Progenitor cell of endocrine pancreas (in vitro differentiated cells): Measurements from ENCODE around the gene ATG16L2. TPM values are rescaled to one million over a fixed set of nuclear protein-coding genes. Genes with fewer than 3 reads are reported as not detected.

ENCODE experiments used
- DNase-seq: peaks from one replicate; pipeline ENCODE4 v3.0.0; 2021; ENCODE audit warnings: low spot score; ENCODE audit not compliant: unreplicated experiment
- H3K27ac Mint-ChIP-seq: 2 replicates; pipeline ENCODE4 v1.8.0; 2021; ENCODE audit warnings: mild to moderate bottlenecking, moderate library complexity, mixed read lengths
- H3K27me3 Mint-ChIP-seq: 2 replicates; pipeline ENCODE4 v1.8.0; 2021; ENCODE audit warnings: mixed read lengths
- H3K36me3 Mint-ChIP-seq: 2 replicates; pipeline ENCODE4 v1.8.0; 2022; ENCODE audit warnings: mixed read lengths; ENCODE audit not compliant: insufficient read depth
- H3K4me1 Mint-ChIP-seq: 2 replicates; pipeline ENCODE4 v1.8.0; 2021; ENCODE audit warnings: low read depth, mixed read lengths
- H3K4me3 Mint-ChIP-seq: 2 replicates; pipeline ENCODE4 v1.8.0; 2021; ENCODE audit warnings: low read depth, mild to moderate bottlenecking, moderate library complexity, mixed read lengths
- H3K9me3 Mint-ChIP-seq: 2 replicates; pipeline ENCODE4 v1.8.0; 2021; ENCODE audit warnings: low read depth, mixed read lengths
- total RNA-seq: library from RNA; stranded (reverse); gene quantifications from 2 replicates; pipeline ENCODE4 v1.2.1, GENCODE V29; 2021
- TF ChIP-seq, protein P1 (sequence below): fragments of 200-600 bp; sonication (generic); IDR thresholded peaks from one replicate; pipeline ENCODE4 v1.5.0; 2021; ENCODE audit warnings: antibody characterized with exemption, mild to moderate bottlenecking; ENCODE audit not compliant: unreplicated experiment

ATG16L2 gene
- total RNA-seq, 1 donor from 2014 or later, result 43.9 TPM

DNA sequence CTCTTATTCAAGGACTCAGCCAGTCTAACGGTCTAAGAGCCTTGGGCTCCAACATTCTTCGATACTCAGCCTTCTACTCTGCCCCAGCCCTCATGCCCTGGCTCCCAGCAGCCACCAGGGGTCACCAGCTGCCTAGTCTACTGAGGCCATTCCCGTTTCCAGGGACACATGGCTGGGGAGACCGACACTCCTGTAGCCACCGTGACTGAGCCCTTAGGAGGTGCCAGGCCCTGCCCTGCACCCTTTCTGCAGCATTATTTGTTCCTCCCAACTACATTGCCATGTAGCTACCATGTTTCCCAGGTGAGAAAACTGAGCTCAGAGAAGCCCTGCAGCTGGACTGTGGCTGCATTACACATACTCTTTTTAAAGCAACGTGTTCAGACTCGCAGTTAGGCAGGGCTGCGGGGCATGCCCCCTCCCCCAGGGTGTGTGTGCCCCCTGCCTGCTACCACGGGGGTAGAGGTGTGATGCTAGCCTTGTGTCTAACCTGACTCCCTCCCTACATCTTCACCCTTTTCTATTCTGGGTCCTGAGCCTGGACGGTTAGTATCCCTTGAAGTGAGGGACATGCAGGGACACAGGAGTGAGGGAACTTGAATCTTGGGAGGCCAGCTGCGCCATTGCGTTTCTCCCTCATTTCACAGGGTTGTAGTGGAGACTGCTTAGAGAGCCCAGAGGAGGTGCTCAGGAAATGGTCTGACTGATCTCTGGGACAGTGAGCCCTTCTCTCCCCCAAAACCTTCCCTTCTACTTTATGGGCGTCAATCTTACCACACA lies 17.5 kb downstream of the ATG16L2 start:
- Mint-ChIP-seq H3K4me3 (no peak overlapping the region), H3K4me1 (peaks cover 2% of the 10 kb centered on the region), H3K27ac (peak overlapping the region; percentile 23), H3K36me3 (peaks cover 3% of the 10 kb centered on the region), H3K27me3 (no peaks in the 10 kb centered on the region), H3K9me3 (no peaks in the 10 kb centered on the region)
- DNase-seq, result peak; percentile 73
- TF ChIP-seq, protein P1, sequence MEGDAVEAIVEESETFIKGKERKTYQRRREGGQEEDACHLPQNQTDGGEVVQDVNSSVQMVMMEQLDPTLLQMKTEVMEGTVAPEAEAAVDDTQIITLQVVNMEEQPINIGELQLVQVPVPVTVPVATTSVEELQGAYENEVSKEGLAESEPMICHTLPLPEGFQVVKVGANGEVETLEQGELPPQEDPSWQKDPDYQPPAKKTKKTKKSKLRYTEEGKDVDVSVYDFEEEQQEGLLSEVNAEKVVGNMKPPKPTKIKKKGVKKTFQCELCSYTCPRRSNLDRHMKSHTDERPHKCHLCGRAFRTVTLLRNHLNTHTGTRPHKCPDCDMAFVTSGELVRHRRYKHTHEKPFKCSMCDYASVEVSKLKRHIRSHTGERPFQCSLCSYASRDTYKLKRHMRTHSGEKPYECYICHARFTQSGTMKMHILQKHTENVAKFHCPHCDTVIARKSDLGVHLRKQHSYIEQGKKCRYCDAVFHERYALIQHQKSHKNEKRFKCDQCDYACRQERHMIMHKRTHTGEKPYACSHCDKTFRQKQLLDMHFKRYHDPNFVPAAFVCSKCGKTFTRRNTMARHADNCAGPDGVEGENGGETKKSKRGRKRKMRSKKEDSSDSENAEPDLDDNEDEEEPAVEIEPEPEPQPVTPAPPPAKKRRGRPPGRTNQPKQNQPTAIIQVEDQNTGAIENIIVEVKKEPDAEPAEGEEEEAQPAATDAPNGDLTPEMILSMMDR, result peak; percentile 98

DNA sequence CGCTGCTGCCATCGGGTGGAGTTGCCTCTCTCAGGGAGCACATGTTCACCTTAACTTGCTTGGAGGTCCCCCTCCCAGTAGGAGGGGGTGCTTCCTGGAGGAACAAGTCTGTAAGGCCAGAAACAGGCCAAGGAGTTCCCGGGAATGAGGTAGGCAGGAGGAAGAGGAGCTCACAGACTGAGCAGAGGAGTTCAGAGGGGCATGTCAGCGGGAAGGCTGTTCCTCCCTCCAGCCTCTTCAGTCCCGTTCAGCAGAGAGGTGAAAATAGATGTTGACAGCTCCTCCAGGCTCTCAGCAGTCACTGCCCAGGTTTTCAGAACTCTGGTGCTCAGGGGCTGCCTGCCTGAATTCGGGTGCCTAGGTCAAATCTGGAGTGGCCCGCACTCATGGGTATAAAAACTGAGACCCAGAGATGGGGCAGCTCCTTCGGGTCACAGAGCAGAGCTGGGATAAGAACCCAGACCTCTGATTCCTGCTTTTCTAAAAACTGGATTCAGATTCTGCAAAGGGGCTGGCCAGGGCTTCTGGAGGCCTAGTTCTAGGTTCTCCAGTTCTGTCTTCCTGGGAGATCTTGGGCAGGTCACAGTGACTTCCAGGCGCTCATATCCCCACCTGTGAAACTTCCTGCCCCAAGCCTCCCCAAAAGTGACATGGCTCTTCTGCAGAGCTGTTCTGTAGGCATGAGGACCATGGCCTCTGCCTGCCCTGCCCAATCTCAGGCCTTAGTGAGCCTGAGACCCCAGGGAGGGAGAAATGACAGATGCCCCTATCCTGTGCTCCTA lies 18.3 kb downstream of the ATG16L2 start:
- H3K36me3 Mint-ChIP-seq, result peaks cover 3% of the 10 kb centered on the region
- H3K4me3 Mint-ChIP-seq, result no peak overlapping the region
- H3K4me1 Mint-ChIP-seq, result peaks cover 2% of the 10 kb centered on the region
- TF ChIP-seq, protein P1, result no peak
- H3K9me3 Mint-ChIP-seq, result no peaks in the 10 kb centered on the region
- DNase-seq, result no peak
- H3K27ac Mint-ChIP-seq, result no peak overlapping the region
- H3K27me3 Mint-ChIP-seq, result no peaks in the 10 kb centered on the region

DNA sequence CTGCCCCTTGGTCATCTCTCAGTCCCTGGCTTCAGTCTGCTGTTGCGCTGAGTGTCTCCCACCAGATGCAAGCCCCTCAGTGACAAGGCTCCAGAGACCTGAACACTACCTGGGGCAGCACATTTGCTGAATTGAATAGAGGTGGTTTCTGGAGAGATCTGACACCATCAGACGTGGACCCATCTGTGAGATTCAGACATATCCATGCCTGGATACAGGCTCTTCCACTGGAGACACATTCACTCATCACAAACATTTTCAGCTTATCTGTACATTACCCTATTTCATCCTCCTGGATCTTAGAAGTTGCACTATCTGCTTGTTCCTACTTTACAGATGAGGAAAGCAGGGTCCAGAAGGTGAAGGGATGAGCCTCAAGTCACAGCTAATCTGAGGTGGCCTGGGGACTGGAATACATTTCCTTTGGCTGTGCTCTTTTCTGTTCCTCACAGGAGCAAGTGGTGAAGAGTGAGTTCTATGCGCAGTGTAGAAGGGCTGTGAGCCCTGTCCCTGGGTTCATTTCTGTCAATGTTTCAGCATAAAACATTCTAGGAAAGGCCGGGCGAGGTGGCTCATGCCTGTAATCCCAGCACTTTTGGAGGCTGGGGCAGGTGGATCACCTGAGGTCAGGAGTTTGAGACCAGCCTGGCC lies 19.0 kb downstream of the ATG16L2 start:
- no peak for DNase-seq
- TF ChIP-seq, protein P1, result no peak
- H3K36me3 Mint-ChIP-seq, result peaks cover 4% of the 10 kb centered on the region
- H3K27me3 Mint-ChIP-seq, result no peaks in the 10 kb centered on the region
- H3K4me3 Mint-ChIP-seq, result no peak overlapping the region
- H3K4me1 Mint-ChIP-seq, result peaks cover 2% of the 10 kb centered on the region
- H3K9me3 Mint-ChIP-seq, result no peaks in the 10 kb centered on the region
- H3K27ac Mint-ChIP-seq, result no peak overlapping the region

DNA sequence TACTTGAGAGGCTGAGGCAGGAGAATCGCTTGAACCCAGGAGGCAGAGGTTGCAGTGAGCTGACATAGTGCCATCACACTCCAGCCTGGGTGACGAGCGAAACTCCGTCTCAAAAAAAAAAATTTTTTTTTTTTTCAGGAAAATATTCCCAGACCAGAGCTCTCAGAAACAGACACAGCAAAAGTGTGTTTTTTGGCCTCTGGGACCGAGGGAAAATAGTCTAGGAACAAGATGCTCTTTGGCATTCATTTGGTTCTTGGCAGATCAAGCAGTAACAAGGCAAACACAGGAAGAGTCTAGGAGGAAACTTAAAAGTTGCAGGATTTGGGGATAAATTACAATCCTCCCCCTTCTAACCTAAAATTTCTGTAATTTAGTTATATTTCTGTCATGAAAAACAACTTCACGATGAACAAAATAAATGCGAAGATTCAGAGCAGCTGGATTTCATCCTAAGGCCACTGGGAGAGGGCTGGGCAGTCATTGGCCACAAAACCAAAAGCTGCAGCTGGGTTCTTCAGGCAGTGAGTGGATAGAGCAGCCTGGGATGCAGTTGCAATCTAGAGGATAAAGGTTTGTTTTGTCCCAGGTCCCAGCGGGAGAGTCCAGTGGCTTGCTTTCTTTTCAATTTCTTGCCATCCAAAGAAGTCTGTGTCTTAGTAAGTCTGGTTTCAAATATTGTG lies 19.7 kb downstream of the ATG16L2 start:
- no peaks in the 10 kb centered on the region for H3K27me3 Mint-ChIP-seq
- TF ChIP-seq, protein P1, result no peak
- peaks cover 4% of the 10 kb centered on the region for H3K36me3 Mint-ChIP-seq
- H3K27ac Mint-ChIP-seq, result no peak overlapping the region
- DNase-seq, result no peak
- no peaks in the 10 kb centered on the region for H3K9me3 Mint-ChIP-seq
- H3K4me1 Mint-ChIP-seq, result peaks cover 2% of the 10 kb centered on the region
- no peak overlapping the region for H3K4me3 Mint-ChIP-seq

DNA sequence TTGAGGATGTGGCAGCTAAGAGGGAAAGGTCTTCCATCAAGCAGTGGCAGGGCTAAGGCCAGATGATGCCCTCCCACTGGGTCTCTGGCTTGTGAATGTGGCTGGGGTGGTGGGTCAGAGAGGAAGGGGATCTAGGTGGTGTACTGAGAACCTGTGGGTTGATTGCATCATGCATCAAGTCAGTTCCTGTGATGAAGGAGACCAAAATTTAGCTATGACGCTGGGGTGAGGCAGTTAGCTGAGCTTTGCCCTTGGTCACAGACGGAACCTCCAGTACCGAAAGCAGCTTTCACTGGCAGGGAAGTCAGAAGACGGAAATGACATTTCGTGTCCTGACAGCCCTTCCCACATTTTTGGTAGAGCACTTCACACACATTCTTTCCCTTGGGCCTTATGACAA lies 20.7 kb downstream of the ATG16L2 start:
- Mint-ChIP-seq H3K4me3 (no peak overlapping the region), H3K27ac (no peak overlapping the region), H3K36me3 (peaks cover 2% of the 10 kb centered on the region), H3K27me3 (no peaks in the 10 kb centered on the region), H3K4me1 (peaks cover 2% of the 10 kb centered on the region), H3K9me3 (no peaks in the 10 kb centered on the region)
- DNase-seq, result no peak
- TF ChIP-seq, protein P1, result no peak
